Natural killer cell (primary cell): ENCODE results near the gene PCBP3. TPM values are rescaled to one million over a fixed set of nuclear protein-coding genes. Genes with fewer than 3 reads are reported as not detected.

Experiments
- ATAC-seq, 3 donors: fragments of 150-1000 bp in 2 of 3; fragments of 200-7000 bp in 1 of 3; cut with Tn5 transposase; 1 replicate in 1 of 3; 2 replicates in 2 of 3; pipeline ENCODE4 v1.10.0; 2021; ENCODE audit warnings: mild to moderate bottlenecking in 2 of 3, moderate library complexity in 2 of 3
- DNase-seq, 2 donors: peaks; one replicate each; pipeline versions ENCODE4 v3.0.0 to v3.0.0-alpha.2; 2013 to 2021; ENCODE audit warnings: mixed read lengths in 1 of 2
- H3K27ac ChIP-seq: one replicate; pipeline ENCODE4 v1.5.1; 2013; ENCODE audit warnings: mild to moderate bottlenecking, low read length
- H3K27me3 ChIP-seq: one replicate; pipeline ENCODE4 v1.6.1; 2013; ENCODE audit warnings: low read length; ENCODE audit not compliant: control insufficient read depth, insufficient read depth
- H3K36me3 ChIP-seq: one replicate; pipeline ENCODE4 v1.6.1; 2013; ENCODE audit warnings: low read length; ENCODE audit not compliant: control insufficient read depth, insufficient read depth
- H3K4me1 ChIP-seq: one replicate; pipeline ENCODE4 v1.6.1; 2013; ENCODE audit warnings: low read length; ENCODE audit not compliant: control insufficient read depth, insufficient read depth
- H3K4me3 ChIP-seq: one replicate; pipeline ENCODE4 v1.5.1; 2013; ENCODE audit warnings: low read length
- H3K9me3 ChIP-seq: one replicate; pipeline ENCODE4 v1.6.1; 2013; ENCODE audit warnings: low read length; ENCODE audit not compliant: control insufficient read depth, insufficient read depth
- H3K27ac Mint-ChIP-seq, 2 donors: one replicate each; pipeline ENCODE4 v1.8.0; 2022; ENCODE audit warnings: mild to moderate bottlenecking in 2 of 2, mixed read lengths in 2 of 2, moderate library complexity in 1 of 2
- H3K27me3 Mint-ChIP-seq, 2 donors: one replicate each; pipeline ENCODE4 v1.8.0; 2022; ENCODE audit warnings: low read depth in 2 of 2, mixed read lengths in 2 of 2
- H3K36me3 Mint-ChIP-seq: one replicate; pipeline ENCODE4 v1.8.0; 2022; ENCODE audit warnings: mixed read lengths
- H3K4me1 Mint-ChIP-seq, 2 donors: one replicate each; pipeline ENCODE4 v1.8.0; 2022; ENCODE audit warnings: mixed read lengths in 2 of 2
- H3K4me3 Mint-ChIP-seq: one replicate; pipeline ENCODE4 v1.8.0; 2022; ENCODE audit warnings: mild to moderate bottlenecking, moderate library complexity, mixed read lengths
- H3K9me3 Mint-ChIP-seq, 2 donors: one replicate each; pipeline ENCODE4 v1.8.0; 2022; ENCODE audit warnings: mixed read lengths in 2 of 2
- CTCF ChIP-seq: fragments of 200-600 bp; IDR thresholded peaks from one replicate; pipeline ENCODE4 v1.8.0; 2022; ENCODE audit warnings: antibody characterized with exemption
- WGBS: methylation state at CpG from one replicate; pipeline ENCODE4 v1.1.7; 2013; ENCODE audit warnings: missing lambda C conversion rate; ENCODE audit not compliant: insufficient coverage; 5-methylcytosine and 5-hydroxymethylcytosine counted together
- intact Hi-C: fragments of 100-400 bp; cut with micrococcal nuclease; formaldehyde crosslinking; loops from one replicate; pipeline ENCODE4 v1.14.2; 2022
- total RNA-seq, 4 donors: library from RNA; stranded (reverse); fragments of 120-200 nt in 1 of 4; gene quantifications; one replicate each; pipeline versions ENCODE4 v1.2.3 to v1.2.4, GENCODE V29; 2013 to 2022

The PCBP3 gene
- total RNA-seq, 3 donors from 2014 or later (not counting 1 experiment from before 2014, with no cell fraction given): 0.50 to 3.0 (median 0.52) TPM

DNA sequence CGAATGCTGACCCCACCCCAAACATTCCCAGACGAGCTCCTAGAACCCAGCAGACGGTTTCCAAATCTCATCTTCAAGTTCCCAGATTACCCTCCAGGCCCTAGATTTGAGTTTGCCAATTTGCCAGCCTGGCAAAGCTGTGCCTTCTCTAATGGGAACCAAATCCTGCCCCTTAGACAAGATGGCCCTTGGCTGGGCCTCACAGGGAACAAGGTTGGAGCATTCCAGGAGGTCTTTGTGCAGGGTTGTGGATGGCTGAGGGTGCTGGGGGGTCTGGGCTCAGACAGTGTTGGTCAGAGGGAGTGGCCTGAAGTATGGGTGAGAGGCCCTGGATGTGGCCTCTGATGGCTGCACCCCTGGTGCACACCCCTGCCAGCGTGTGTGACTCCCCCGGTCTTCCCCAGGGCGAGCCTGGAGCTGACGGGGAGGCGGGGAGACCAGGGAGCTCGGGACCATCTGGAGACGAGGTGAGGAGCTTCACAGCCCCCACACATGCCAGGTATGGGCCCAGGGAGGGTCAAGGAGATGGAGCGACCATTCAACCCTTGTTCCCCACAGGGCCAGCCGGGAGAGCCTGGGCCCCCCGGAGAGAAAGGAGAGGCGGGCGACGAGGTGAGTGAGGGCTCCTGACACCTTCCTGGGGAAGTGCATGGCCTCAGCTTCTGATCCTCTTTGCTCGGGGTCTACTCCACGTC is 348.2 kb downstream of the PCBP3 start:
- Mint-ChIP-seq H3K4me3 (no peak overlapping the region), H3K36me3 (no peaks in the 10 kb centered on the region), H3K9me3 (no peaks in the 10 kb centered on the region), H3K4me1 (no peaks in the 10 kb centered on the region), H3K27me3 (no peaks in the 10 kb centered on the region), H3K27ac (no peak overlapping the region)
- Histone ChIP-seq H3K4me3 (no peak overlapping the region), H3K9me3 (no peaks in the 10 kb centered on the region), H3K27me3 (no peaks in the 10 kb centered on the region), H3K36me3 (no peaks in the 10 kb centered on the region), H3K27ac (no peak overlapping the region), H3K4me1 (no peaks in the 10 kb centered on the region)
- no peak for ATAC-seq
- no peak for TF ChIP-seq CTCF
- intact Hi-C loops: no loop called here
- no peak for DNase-seq
- WGBS: 84% methylated on average over 18 of the region's 18 CpGs

Other genes with a start within 250 kb of the PCBP3 start
- 10 to 100 TPM; 12.3 to 22.3 (median 12.7) TPM for gene COL18A1, start 238.6 kb upstream of the PCBP3 start, total RNA-seq
- gene SLC19A1, start 101.3 kb upstream of the PCBP3 start, total RNA-seq: 1 to 10 TPM; 2.5 to 9.0 (median 4.9) TPM